Panc1 (cell line): ENCODE measurements around the gene CHTOP. TPM values are rescaled to one million over a fixed set of nuclear protein-coding genes. Genes with fewer than 3 reads are reported as not detected.

ENCODE experiments used
- ATAC-seq: fragments of 200-7000 bp; cut with Tn5 transposase; 2 replicates; pipeline ENCODE4 v1.9.1; 2020; ENCODE audit warnings: mild to moderate bottlenecking, moderate library complexity
- BruUV-seq: library from RNA; stranded (reverse); fragments of 400-500 nt; replicated peaks from 2 replicates; lab custom pipeline; 2021; lab: Mats Ljungman, UMichigan
- CTCF ChIA-PET: fragments of 300-600 bp; sonication (Branson Sonifier 250); formaldehyde crosslinking; loops from one replicate; lab custom pipeline; 2022; ENCODE audit warnings: antibody characterized with exemption; lab: Charles Lee
- POLR2A ChIA-PET: fragments of 300-600 bp; sonication (Branson Sonifier 250); formaldehyde crosslinking; loops from one replicate; lab custom pipeline; 2022; ENCODE audit warnings: antibody characterized with exemption; lab: Charles Lee
- DNase-seq: peaks from one replicate; pipeline ENCODE4 v3.0.0-alpha.2; 2010; ENCODE audit warnings: low read depth, low spot score
- H3K27ac ChIP-seq: 2 replicates; pipeline ENCODE4 v1.5.1; 2011; ENCODE audit warnings: mild to moderate bottlenecking, low read length, inconsistent platforms
- H3K27me3 ChIP-seq: fragments of 200-500 bp; sonication (Bioruptor generic); 2 replicates; pipeline ENCODE4 v1.6.0; 2014; ENCODE audit warnings: low read length, inconsistent platforms; ENCODE audit not compliant: control insufficient read depth, insufficient read depth
- H3K36me3 ChIP-seq: fragments of 200-500 bp; sonication (Bioruptor generic); 2 replicates; pipeline ENCODE4 v1.5.1; 2014; ENCODE audit warnings: inconsistent platforms, mild to moderate bottlenecking, low read length, moderate library complexity; ENCODE audit not compliant: control insufficient read depth, insufficient read depth
- H3K4me1 ChIP-seq: 2 replicates; pipeline ENCODE4 v1.5.1; 2011; ENCODE audit warnings: inconsistent platforms, mild to moderate bottlenecking, low read length, moderate library complexity; ENCODE audit not compliant: control insufficient read depth, insufficient read depth
- H3K4me3 ChIP-seq, 2 experiments: 2 replicates each; pipeline ENCODE4 v1.5.1; 2011 to 2012; ENCODE audit warnings: low read depth in 2 of 2, low read length in 2 of 2, mild to moderate bottlenecking in 2 of 2, inconsistent platforms in 1 of 2, moderate library complexity in 1 of 2
- H3K9me3 ChIP-seq: fragments of 200-500 bp; sonication (Bioruptor generic); 2 replicates; pipeline ENCODE4 v1.5.1; 2014; ENCODE audit warnings: low read depth, mild to moderate bottlenecking, inconsistent platforms, low read length, moderate library complexity; ENCODE audit not compliant: control insufficient read depth, insufficient read depth
- POLR2AphosphoS5 ChIP-seq: IDR thresholded peaks from 2 replicates; pipeline ENCODE4 v1.6.1; 2012; ENCODE audit warnings: mild to moderate bottlenecking, low read depth, low read length, moderate library complexity
- SIN3A ChIP-seq: IDR thresholded peaks from 2 replicates; pipeline ENCODE4 v1.6.1; 2012; ENCODE audit warnings: low read depth, mild to moderate bottlenecking, low read length, moderate library complexity, borderline replicate concordance; ENCODE audit not compliant: insufficient read depth
- TCF7L2 ChIP-seq: IDR thresholded peaks from 2 replicates; pipeline ENCODE4 v1.6.1; 2011; ENCODE audit warnings: mild to moderate bottlenecking, low read depth, low read length, inconsistent platforms
- in situ Hi-C: cut with HindIII; loops from 2 replicates; pipeline ENCODE4 v1.10.0; 2016; ENCODE audit warnings: low sequenced_read_pairs, low pct_unique_long_range_greater_than_20kb
- intact Hi-C: fragments of 100-400 bp; cut with micrococcal nuclease; formaldehyde crosslinking; loops from one replicate; pipeline ENCODE4 v1.10.0; 2022; ENCODE audit not compliant: unreplicated experiment
- total RNA-seq: library from RNA; stranded (reverse); gene quantifications from one replicate; pipeline ENCODE4 v1.2.1, GENCODE V29; 2021; ENCODE audit not compliant: unreplicated experiment
- TF ChIP-seq, protein P1 (sequence below): fragments of 450-650 bp; IDR thresholded peaks from 2 replicates; pipeline ENCODE4 v1.5.1; 2017; ENCODE audit warnings: mild to moderate bottlenecking
- TF ChIP-seq, protein P2 (sequence below), 2 experiments: IDR thresholded peaks; 2 replicates each; pipeline ENCODE4 v1.6.1; 2011 to 2012; ENCODE audit warnings: low read depth in 2 of 2, control low read depth in 1 of 2, low read length in 1 of 2, mild to moderate bottlenecking in 1 of 2, moderate library complexity in 1 of 2; ENCODE audit not compliant: insufficient read depth in 1 of 2

Gene CHTOP
- total RNA-seq, 1 experiment from 2014 or later = 87.0 TPM

DNA sequence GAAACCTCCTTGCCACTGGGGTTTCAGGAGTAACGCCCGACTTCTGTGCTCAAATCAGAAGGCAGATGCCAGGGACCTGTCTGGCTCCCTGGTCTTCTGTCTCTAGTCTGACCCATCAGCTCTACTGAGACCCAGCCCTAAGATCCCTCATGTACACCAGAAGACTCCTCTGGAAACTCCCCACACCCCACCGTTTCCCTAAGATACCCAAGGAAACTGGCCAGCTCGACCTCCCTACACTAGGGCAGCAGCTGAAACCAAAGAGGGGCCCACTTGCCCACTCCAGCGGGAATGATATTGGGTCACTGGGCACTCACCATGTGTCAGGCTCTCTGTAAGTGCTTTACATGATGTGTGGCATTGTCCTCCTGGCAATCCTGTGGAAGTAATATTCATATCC is 20.5 kb upstream of the CHTOP start:
- CTCF ChIA-PET = interaction anchor here (0.5 to 1.8 kb wide), 3 partner anchors 10 to 41 kb away, joined by 4 to 10 read pairs (median 4); no protein-coding TSS in a partner anchor
- Histone ChIP-seq H3K36me3 (no peaks in the 10 kb centered on the region), H3K27ac (peak overlapping the region; percentile 87), H3K27me3 (no peaks in the 10 kb centered on the region), H3K9me3 (no peaks in the 10 kb centered on the region), H3K4me3 (peak overlapping the region; percentile 52 to 85), H3K4me1 (peaks cover 43% of the 10 kb centered on the region)
- intact Hi-C loops (no loop called here), in situ Hi-C loops (loop anchor here (25.0 kb wide), 1 partner anchor 251 kb away; the partner anchor contains the start of gene S100A9)
- POLR2A ChIA-PET = interaction anchor here (0.6 to 1.6 kb wide), 2 partner anchors 10 to 20 kb away, joined by 5 to 14 read pairs; partner anchors contain the start of gene CHTOP
- BruUV-seq = no TSS peak
- ATAC-seq (no peak), DNase-seq (no peak)
- TF ChIP-seq POLR2AphosphoS5 (no peak), TCF7L2 (no peak), SIN3A (no peak)
- TF ChIP-seq, protein P1, sequence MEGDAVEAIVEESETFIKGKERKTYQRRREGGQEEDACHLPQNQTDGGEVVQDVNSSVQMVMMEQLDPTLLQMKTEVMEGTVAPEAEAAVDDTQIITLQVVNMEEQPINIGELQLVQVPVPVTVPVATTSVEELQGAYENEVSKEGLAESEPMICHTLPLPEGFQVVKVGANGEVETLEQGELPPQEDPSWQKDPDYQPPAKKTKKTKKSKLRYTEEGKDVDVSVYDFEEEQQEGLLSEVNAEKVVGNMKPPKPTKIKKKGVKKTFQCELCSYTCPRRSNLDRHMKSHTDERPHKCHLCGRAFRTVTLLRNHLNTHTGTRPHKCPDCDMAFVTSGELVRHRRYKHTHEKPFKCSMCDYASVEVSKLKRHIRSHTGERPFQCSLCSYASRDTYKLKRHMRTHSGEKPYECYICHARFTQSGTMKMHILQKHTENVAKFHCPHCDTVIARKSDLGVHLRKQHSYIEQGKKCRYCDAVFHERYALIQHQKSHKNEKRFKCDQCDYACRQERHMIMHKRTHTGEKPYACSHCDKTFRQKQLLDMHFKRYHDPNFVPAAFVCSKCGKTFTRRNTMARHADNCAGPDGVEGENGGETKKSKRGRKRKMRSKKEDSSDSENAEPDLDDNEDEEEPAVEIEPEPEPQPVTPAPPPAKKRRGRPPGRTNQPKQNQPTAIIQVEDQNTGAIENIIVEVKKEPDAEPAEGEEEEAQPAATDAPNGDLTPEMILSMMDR = no peak
- TF ChIP-seq, protein P2, sequence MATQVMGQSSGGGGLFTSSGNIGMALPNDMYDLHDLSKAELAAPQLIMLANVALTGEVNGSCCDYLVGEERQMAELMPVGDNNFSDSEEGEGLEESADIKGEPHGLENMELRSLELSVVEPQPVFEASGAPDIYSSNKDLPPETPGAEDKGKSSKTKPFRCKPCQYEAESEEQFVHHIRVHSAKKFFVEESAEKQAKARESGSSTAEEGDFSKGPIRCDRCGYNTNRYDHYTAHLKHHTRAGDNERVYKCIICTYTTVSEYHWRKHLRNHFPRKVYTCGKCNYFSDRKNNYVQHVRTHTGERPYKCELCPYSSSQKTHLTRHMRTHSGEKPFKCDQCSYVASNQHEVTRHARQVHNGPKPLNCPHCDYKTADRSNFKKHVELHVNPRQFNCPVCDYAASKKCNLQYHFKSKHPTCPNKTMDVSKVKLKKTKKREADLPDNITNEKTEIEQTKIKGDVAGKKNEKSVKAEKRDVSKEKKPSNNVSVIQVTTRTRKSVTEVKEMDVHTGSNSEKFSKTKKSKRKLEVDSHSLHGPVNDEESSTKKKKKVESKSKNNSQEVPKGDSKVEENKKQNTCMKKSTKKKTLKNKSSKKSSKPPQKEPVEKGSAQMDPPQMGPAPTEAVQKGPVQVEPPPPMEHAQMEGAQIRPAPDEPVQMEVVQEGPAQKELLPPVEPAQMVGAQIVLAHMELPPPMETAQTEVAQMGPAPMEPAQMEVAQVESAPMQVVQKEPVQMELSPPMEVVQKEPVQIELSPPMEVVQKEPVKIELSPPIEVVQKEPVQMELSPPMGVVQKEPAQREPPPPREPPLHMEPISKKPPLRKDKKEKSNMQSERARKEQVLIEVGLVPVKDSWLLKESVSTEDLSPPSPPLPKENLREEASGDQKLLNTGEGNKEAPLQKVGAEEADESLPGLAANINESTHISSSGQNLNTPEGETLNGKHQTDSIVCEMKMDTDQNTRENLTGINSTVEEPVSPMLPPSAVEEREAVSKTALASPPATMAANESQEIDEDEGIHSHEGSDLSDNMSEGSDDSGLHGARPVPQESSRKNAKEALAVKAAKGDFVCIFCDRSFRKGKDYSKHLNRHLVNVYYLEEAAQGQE (IDR thresholded peaks at IDR 0.05; ENCODE audit: insufficient read depth in 1 of 2, low read depth in 2 of 2, low read length in 1 of 2) = no peak

DNA sequence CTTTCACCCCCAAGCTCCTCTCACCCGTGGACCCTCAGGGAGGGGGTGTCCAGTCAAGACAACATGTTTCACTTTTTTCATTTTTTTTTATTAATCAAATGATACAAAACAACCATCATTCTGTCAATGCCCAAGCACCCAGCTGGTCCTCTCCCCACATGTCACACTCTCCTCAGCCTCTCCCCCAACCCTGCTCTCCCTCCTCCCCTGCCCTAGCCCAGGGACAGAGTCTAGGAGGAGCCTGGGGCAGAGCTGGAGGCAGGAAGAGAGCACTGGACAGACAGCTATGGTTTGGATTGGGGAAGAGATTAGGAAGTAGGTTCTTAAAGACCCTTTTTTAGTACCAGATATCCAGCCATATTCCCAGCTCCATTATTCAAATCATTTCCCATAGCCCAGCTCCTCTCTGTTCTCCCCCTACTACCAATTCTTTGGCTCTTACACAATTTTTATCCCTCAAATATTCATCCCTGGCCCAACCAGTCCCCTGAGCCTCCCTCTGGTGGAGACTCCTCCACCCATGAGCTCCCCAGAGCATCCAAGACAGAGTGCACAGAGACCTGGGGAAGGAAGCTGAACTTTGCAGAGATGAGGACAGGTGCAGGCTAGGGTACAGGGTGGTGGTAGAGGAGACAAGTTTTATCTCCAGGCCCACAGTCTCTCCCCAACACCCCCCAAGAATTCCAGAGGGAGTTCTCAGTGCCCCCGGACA is 19.5 kb upstream of the CHTOP start:
- no peak overlapping the region for H3K4me3 ChIP-seq
- H3K9me3 ChIP-seq = no peaks in the 10 kb centered on the region
- POLR2A ChIA-PET = interaction anchor here (1.6 to 1.9 kb wide), 2 partner anchors 13 to 20 kb away, joined by 5 read pairs; partner anchors contain the start of genes CHTOP and S100A13
- no TSS peak for BruUV-seq
- ATAC-seq = no peak
- TF ChIP-seq POLR2AphosphoS5 (no peak), TCF7L2 (no peak), SIN3A (no peak)
- TF ChIP-seq, protein P2 (IDR thresholded peaks at IDR 0.05; ENCODE audit: insufficient read depth in 1 of 2, low read depth in 2 of 2, low read length in 1 of 2) = no peak
- TF ChIP-seq, protein P1 = no peak
- H3K4me1 ChIP-seq = peaks cover 34% of the 10 kb centered on the region
- intact Hi-C loops (no loop called here), in situ Hi-C loops (loop anchor here (25.0 kb wide), 1 partner anchor 252 kb away; the partner anchor contains the start of gene S100A9)
- no peaks in the 10 kb centered on the region for H3K36me3 ChIP-seq
- DNase-seq = no peak
- H3K27me3 ChIP-seq = no peaks in the 10 kb centered on the region
- peak overlapping the region; percentile 42; the same call in 1 of the 2 replicates for H3K27ac ChIP-seq
- CTCF ChIA-PET = interaction anchor here (1.2 to 1.6 kb wide), 2 partner anchors 9 to 13 kb away, joined by 3 to 4 read pairs; partner anchors contain the start of gene S100A13
